ENCODE measurements around the gene GDE1. TPM values are rescaled to one million over a fixed set of nuclear protein-coding genes. Genes with fewer than 3 reads are reported as not detected.

The GDE1 gene
- polyA plus RNA-seq, 2 of the 4 experiments (the other 2 are of a cell fraction), result 54.9 to 85.2 TPM

DNA sequence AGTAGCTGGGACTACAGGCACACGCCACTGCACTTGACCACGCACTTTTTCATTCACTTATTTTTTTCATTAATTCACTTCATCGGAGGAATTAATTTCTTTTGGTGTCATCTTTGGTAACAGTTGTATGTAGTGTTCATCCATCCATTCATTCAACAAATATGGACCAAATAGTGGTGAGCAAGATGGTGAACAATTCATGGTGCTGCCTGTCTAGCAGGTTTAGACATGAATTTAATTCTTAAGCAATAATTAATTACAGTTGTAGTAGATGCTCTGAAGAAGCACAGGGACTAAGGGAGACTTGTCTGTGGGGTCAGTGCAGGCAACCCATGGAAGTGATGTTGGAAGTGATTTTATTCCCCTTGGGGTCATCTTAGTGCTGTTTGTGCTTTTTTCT is 22.4 kb downstream of the GDE1 start (continued):
- no peak for TF ChIP-seq HOXB5 (CRISPR knock-in tag; IDR thresholded peaks at IDR 0.05)
- TF ChIP-seq JUNB (IDR thresholded peaks at IDR 0.05), result no peak
- TF ChIP-seq EHF (CRISPR knock-in tag; IDR thresholded peaks at IDR 0.05), result no peak

DNA sequence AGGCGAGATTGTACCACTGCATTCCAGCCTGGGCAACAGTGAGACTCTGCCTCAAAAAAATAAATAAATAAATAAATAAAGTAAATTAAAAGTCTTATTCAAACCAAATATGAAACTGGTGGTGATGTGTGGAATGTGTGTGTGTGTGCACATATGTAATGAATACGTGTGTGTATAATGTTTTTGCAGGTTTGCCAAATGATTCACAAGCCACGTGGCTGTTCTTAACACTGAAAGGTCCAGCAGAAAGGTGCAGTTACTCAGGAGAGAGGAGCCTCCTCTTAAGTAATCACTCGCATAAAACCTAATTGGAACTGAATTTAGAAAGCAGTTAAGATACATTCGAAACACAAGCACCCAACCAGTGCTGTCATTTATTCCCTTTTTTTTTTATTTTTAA is 22.9 kb downstream of the GDE1 start:
- ChIA-PET POLR2A (no interaction called here), CTCF (interaction anchor here (6.1 kb wide), 1 partner anchor 109 kb away, joined by 69 read pairs; no protein-coding TSS in a partner anchor)
- no peak for TF ChIP-seq ZFP36 (IDR thresholded peaks at IDR 0.05; ENCODE audit: borderline replicate concordance, partially characterized antibody)
- no peak for TF ChIP-seq NFE2L2 (conservative IDR thresholded peaks at IDR 0.05; ENCODE audit: low read length)
- TF ChIP-seq GATA3 (IDR thresholded peaks at IDR 0.05; ENCODE audit: borderline replicate concordance), result no peak
- no peak for TF ChIP-seq NPAS2 (CRISPR knock-in tag; IDR thresholded peaks at IDR 0.05; ENCODE audit: borderline replicate concordance)
- no peak for TF ChIP-seq RAD21 (conservative IDR thresholded peaks at IDR 0.05 in 1 of 2, IDR thresholded peaks at IDR 0.05 in 1 of 2)
- TF ChIP-seq, protein P1, sequence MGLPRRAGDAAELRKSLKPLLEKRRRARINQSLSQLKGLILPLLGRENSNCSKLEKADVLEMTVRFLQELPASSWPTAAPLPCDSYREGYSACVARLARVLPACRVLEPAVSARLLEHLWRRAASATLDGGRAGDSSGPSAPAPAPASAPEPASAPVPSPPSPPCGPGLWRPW (IDR thresholded peaks at IDR 0.05), result no peak
- no peak overlapping the region for H3K4me3 ChIP-seq
- H3K27ac ChIP-seq, result no peak overlapping the region
- no peaks in the 10 kb centered on the region for H3K4me1 ChIP-seq
- WGBS (ENCODE audit: missing lambda C conversion rate), result 85% methylated on average over 5 of the region's 5 CpGs
- DNase-seq (ENCODE audit: low read depth in 1 of 2, low spot score in 1 of 2) (no peak), ATAC-seq (no peak), FAIRE-seq (no peak)
- H3K4me2 ChIP-seq, result no peak overlapping the region
- H3K9me3 ChIP-seq, result no peaks in the 10 kb centered on the region

DNA sequence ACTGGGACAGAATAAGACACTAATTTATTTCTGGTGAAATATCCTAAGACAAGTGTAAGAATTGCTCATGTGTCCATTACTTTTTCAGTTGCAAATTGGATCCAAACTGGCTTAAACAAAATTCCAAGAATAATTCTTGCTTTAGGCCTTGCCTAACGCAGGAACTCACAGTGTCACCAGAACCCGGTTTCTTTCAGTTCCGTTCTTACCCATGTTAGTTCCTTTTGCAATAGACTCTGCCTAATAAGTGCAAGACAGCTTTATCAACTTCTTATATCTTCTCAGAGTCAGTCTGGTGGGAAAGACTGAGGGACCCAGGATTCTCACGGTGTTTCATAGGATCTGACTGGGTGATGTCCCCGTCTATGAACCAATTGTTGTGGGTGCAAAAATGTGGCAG is 24.7 kb downstream of the GDE1 start:
- POLR2A ChIA-PET, result no interaction called here
- DNase-seq (ENCODE audit: low read depth in 1 of 2, low spot score in 1 of 2) (no peak), ATAC-seq (no peak), FAIRE-seq (no peak)
- no peak overlapping the region for H3K4me3 ChIP-seq
- no peak for TF ChIP-seq MYC (IDR thresholded peaks at IDR 0.05; ENCODE audit: borderline replicate concordance, low read length)
- TF ChIP-seq CHD4 (IDR thresholded peaks at IDR 0.05; ENCODE audit: borderline replicate concordance), result no peak
- TF ChIP-seq, protein P2, sequence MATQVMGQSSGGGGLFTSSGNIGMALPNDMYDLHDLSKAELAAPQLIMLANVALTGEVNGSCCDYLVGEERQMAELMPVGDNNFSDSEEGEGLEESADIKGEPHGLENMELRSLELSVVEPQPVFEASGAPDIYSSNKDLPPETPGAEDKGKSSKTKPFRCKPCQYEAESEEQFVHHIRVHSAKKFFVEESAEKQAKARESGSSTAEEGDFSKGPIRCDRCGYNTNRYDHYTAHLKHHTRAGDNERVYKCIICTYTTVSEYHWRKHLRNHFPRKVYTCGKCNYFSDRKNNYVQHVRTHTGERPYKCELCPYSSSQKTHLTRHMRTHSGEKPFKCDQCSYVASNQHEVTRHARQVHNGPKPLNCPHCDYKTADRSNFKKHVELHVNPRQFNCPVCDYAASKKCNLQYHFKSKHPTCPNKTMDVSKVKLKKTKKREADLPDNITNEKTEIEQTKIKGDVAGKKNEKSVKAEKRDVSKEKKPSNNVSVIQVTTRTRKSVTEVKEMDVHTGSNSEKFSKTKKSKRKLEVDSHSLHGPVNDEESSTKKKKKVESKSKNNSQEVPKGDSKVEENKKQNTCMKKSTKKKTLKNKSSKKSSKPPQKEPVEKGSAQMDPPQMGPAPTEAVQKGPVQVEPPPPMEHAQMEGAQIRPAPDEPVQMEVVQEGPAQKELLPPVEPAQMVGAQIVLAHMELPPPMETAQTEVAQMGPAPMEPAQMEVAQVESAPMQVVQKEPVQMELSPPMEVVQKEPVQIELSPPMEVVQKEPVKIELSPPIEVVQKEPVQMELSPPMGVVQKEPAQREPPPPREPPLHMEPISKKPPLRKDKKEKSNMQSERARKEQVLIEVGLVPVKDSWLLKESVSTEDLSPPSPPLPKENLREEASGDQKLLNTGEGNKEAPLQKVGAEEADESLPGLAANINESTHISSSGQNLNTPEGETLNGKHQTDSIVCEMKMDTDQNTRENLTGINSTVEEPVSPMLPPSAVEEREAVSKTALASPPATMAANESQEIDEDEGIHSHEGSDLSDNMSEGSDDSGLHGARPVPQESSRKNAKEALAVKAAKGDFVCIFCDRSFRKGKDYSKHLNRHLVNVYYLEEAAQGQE (IDR thresholded peaks at IDR 0.05), result no peak
- no peak for TF ChIP-seq ZC3H11A (IDR thresholded peaks at IDR 0.05)
- no peak for TF ChIP-seq GATA3 (IDR thresholded peaks at IDR 0.05; ENCODE audit: borderline replicate concordance)
- TF ChIP-seq FOSB (CRISPR knock-in tag; IDR thresholded peaks at IDR 0.05), result no peak
- TF ChIP-seq KDM1A (IDR thresholded peaks at IDR 0.05; ENCODE audit: low read depth), result no peak
- no peak for TF ChIP-seq NR3C1 (IDR thresholded peaks at IDR 0.05)
- TF ChIP-seq EP300 (IDR thresholded peaks at IDR 0.05), result no peak
- no peak for TF ChIP-seq TP53 (CRISPR knock-in tag; IDR thresholded peaks at IDR 0.05)
- TF ChIP-seq, protein P3, sequence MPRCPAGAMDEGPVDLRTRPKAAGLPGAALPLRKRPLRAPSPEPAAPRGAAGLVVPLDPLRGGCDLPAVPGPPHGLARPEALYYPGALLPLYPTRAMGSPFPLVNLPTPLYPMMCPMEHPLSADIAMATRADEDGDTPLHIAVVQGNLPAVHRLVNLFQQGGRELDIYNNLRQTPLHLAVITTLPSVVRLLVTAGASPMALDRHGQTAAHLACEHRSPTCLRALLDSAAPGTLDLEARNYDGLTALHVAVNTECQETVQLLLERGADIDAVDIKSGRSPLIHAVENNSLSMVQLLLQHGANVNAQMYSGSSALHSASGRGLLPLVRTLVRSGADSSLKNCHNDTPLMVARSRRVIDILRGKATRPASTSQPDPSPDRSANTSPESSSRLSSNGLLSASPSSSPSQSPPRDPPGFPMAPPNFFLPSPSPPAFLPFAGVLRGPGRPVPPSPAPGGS (IDR thresholded peaks at IDR 0.05), result no peak
- TF ChIP-seq, protein P4, sequence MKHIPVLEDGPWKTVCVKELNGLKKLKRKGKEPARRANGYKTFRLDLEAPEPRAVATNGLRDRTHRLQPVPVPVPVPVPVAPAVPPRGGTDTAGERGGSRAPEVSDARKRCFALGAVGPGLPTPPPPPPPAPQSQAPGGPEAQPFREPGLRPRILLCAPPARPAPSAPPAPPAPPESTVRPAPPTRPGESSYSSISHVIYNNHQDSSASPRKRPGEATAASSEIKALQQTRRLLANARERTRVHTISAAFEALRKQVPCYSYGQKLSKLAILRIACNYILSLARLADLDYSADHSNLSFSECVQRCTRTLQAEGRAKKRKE (CRISPR knock-in tag; IDR thresholded peaks at IDR 0.05; ENCODE audit: low read depth), result no peak
- TF ChIP-seq, protein P5, sequence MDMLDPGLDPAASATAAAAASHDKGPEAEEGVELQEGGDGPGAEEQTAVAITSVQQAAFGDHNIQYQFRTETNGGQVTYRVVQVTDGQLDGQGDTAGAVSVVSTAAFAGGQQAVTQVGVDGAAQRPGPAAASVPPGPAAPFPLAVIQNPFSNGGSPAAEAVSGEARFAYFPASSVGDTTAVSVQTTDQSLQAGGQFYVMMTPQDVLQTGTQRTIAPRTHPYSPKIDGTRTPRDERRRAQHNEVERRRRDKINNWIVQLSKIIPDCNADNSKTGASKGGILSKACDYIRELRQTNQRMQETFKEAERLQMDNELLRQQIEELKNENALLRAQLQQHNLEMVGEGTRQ (IDR thresholded peaks at IDR 0.05), result no peak
- TF ChIP-seq HOXA7 (CRISPR knock-in tag; IDR thresholded peaks at IDR 0.05), result no peak
- TF ChIP-seq, protein P6, sequence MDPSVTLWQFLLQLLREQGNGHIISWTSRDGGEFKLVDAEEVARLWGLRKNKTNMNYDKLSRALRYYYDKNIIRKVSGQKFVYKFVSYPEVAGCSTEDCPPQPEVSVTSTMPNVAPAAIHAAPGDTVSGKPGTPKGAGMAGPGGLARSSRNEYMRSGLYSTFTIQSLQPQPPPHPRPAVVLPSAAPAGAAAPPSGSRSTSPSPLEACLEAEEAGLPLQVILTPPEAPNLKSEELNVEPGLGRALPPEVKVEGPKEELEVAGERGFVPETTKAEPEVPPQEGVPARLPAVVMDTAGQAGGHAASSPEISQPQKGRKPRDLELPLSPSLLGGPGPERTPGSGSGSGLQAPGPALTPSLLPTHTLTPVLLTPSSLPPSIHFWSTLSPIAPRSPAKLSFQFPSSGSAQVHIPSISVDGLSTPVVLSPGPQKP (IDR thresholded peaks at IDR 0.05; ENCODE audit: low read depth, low read length), result no peak
- no peak for TF ChIP-seq HOXB13 (CRISPR knock-in tag; IDR thresholded peaks at IDR 0.05; ENCODE audit: low read depth)
- no peak for TF ChIP-seq NFE2L2 (conservative IDR thresholded peaks at IDR 0.05; ENCODE audit: low read length)
- no peak for TF ChIP-seq RARB (CRISPR knock-in tag; IDR thresholded peaks at IDR 0.05)
- TF ChIP-seq ZSCAN20 (CRISPR knock-in tag; IDR thresholded peaks at IDR 0.05), result no peak
- no peak overlapping the region for H3K27ac ChIP-seq
- H3K4me2 ChIP-seq, result no peak overlapping the region
- WGBS (ENCODE audit: missing lambda C conversion rate), result 72% methylated on average over 5 of the region's 5 CpGs
- no peaks in the 10 kb centered on the region for H3K4me1 ChIP-seq
- CTCF ChIA-PET, result interaction anchor here (1.0 kb wide), 1 partner anchor 108 kb away, joined by 4 read pairs; no protein-coding TSS in a partner anchor
- no peaks in the 10 kb centered on the region for H3K9me3 ChIP-seq

Measured in A549 (cell line).